ENCODE results near the gene LCK.

LCK gene

DNA sequence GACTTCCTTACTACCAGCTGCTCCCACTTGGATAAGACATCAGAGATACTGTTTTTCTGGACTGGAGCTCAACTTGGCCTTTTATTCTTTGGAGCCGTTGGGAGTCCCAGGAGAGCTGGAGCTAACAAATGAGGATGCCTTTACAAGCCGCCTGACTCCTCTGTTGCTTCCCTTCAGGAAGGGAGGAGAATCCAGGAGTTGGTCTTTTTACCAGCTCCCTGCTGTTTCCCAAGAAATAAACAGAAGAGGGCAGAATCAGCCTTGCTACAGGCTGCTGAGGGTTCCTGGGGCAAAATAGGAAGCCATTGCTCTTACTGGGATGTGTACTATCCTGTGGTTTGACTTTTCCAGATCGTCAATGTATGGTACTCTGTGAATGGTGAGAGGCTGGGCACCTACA is 27.4 kb upstream of the LCK start:
- in situ Hi-C loops (cut with MboI; ENCODE audit: low sequenced_read_pairs) = no loop called here
- Histone ChIP-seq H3K27me3 (ENCODE audit: low read depth) (no peaks in the 10 kb centered on the region), H3K4me3 (peak overlapping the region; percentile 97; the same call in 1 of the 2 replicates), H3K36me3 (replicated peaks) (peaks cover 44% of the 10 kb centered on the region), H3K4me1 (peaks cover 3% of the 10 kb centered on the region), H3K9me3 (no peaks in the 10 kb centered on the region)
- DNase-seq (ENCODE audit: low spot score in 2 of 2) = no peak

DNA sequence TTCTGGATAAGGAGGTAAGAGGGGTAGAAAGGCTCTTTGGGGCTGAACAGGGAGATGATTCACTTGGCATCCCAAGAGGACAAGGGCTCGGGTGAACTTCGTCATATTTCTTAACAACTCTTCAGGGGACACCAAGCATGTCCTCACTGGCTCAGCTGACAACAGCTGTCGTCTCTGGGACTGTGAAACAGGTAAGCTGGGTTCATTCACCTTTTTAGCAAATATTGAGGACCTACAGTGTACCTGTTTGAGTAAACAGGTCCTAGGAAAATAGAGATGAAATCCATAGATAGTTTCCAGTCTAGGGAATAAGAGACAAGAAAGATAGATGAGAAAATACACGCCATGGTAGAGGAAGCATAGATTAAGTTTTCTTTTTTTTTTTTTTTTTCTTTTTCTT is 26.8 kb upstream of the LCK start:
- Histone ChIP-seq H3K9me3 (no peaks in the 10 kb centered on the region), H3K4me3 (no peak overlapping the region), H3K36me3 (replicated peaks) (peaks cover 50% of the 10 kb centered on the region), H3K4me1 (peaks cover 3% of the 10 kb centered on the region), H3K27me3 (ENCODE audit: low read depth) (no peaks in the 10 kb centered on the region)
- in situ Hi-C loops (cut with MboI; ENCODE audit: low sequenced_read_pairs) = no loop called here
- no peak for DNase-seq (ENCODE audit: low spot score in 2 of 2)

DNA sequence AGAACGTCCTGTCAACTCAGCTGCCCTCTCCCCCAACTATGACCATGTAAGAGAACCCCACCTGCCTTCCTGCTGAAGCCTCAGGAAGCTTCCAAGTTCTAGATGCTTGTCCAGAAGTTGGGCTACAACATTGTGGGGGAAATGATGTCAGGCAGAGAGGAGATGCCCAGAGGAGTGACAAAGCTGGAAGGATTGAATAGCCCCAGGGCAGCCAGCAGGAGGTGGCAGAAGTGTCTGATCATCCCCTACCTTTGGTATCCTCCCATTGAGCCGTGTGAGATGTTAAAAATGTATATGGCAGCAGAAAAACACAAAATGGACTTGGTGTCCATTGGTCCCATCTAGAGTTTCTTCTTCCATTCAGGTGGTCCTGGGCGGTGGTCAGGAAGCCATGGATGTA is 22.3 kb upstream of the LCK start:
- H3K27me3 ChIP-seq (ENCODE audit: low read depth) = no peaks in the 10 kb centered on the region
- no peaks in the 10 kb centered on the region for H3K9me3 ChIP-seq
- DNase-seq (ENCODE audit: low spot score in 2 of 2) = no peak
- H3K4me3 ChIP-seq = no peak overlapping the region
- in situ Hi-C loops (cut with MboI; ENCODE audit: low sequenced_read_pairs) = no loop called here
- H3K4me1 ChIP-seq = no peaks in the 10 kb centered on the region
- peaks cover 70% of the 10 kb centered on the region for H3K36me3 ChIP-seq (replicated peaks)

DNA sequence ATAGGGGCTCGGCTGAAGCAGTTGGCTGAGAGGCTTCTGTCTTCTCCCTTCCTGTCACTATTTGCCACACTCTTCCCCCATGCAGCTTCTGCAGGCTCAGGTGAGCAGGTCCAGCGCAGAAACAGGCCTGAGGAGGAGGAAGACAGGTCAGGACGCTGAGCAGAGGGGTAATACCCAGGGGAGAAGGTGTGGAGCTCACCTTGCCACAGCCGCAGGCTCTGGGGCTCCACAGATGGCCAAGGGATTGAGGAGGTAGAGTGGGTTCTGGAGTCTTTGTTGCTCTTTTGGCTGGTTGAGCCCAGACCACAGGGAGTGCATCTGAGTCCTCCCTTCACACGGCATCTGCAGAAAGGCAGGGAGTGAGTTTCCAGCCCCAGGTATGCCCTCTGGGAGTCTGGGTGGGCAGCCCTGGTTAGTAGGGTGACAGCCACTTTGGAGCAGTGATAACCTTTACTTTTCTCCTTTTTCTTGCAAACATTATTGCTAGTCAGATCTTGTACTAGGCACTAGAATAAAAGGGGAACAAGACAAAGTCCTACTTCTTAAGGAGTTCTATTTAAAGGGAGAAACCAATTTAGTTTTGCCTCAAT is 19.1 kb upstream of the LCK start:
- Histone ChIP-seq H3K4me3 (no peak overlapping the region), H3K36me3 (replicated peaks) (peaks cover 46% of the 10 kb centered on the region), H3K9me3 (no peaks in the 10 kb centered on the region), H3K4me1 (no peaks in the 10 kb centered on the region), H3K27me3 (ENCODE audit: low read depth) (no peaks in the 10 kb centered on the region)
- no peak for DNase-seq (ENCODE audit: low spot score in 2 of 2)
- in situ Hi-C loops (cut with MboI; ENCODE audit: low sequenced_read_pairs) = no loop called here

- H3K36me3 ChIP-seq (replicated peaks) = peaks cover 40% of the 10 kb centered on the region
- no peak overlapping the region for H3K4me3 ChIP-seq
- in situ Hi-C loops (cut with MboI; ENCODE audit: low sequenced_read_pairs) = no loop called here
- no peaks in the 10 kb centered on the region for H3K9me3 ChIP-seq
- no peaks in the 10 kb centered on the region for H3K4me1 ChIP-seq
- H3K27me3 ChIP-seq (ENCODE audit: low read depth) = no peaks in the 10 kb centered on the region
- DNase-seq (ENCODE audit: low spot score in 2 of 2) = no peak
Measured at GRCh38 chr1:32232558-32233304, 18.3 kb upstream of the LCK start.

DNA sequence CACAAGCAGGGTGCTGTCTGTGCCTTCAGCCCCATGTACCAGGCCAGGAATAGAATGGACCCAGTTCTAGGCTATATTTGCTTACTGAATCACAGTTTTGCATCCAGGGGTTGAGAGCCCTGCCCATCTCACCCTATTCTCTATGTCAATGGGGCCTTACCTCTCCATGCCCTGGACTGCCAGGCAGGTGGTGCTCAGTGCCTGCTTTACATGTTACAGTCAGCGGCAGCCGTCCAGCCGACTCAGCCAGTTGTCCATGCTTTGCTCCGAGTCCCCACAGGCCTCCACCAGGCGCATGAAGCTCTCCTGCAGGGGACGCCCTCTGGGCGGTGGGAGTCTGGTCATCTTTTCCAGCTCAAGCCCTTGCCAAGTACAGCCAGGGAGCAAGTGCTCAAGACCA is 16.3 kb upstream of the LCK start:
- Histone ChIP-seq H3K27me3 (ENCODE audit: low read depth) (no peaks in the 10 kb centered on the region), H3K9me3 (no peaks in the 10 kb centered on the region), H3K36me3 (replicated peaks) (peaks cover 22% of the 10 kb centered on the region), H3K4me1 (no peaks in the 10 kb centered on the region), H3K4me3 (no peak overlapping the region)
- DNase-seq (ENCODE audit: low spot score in 2 of 2) = no peak
- in situ Hi-C loops (cut with MboI; ENCODE audit: low sequenced_read_pairs) = no loop called here

- in situ Hi-C loops (cut with MboI; ENCODE audit: low sequenced_read_pairs) = no loop called here
- no peaks in the 10 kb centered on the region for H3K27me3 ChIP-seq (ENCODE audit: low read depth)
Measured at GRCh38 chr1:32239337-32239736, 11.7 kb upstream of the LCK start.

DNA sequence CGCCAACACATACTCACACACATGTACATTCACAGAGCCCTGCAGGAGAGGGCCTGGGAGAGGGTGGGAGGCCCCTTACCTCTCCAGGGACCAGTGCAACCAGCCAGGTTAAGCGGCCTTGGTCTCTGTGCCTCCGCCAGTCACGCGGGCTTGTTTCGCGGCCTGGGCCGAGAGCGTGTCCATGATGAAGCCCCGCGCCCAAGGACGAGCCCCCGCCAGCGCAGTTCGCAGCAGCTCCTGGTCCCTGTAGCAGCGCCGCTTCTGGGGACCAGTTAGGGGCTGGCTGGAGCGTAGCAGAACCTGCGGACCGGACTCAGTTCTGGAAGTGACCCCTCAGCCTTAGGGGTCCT is 11.3 kb upstream of the LCK start:
- DNase-seq (ENCODE audit: low spot score in 2 of 2) = no peak
- Histone ChIP-seq H3K4me1 (peaks cover 9% of the 10 kb centered on the region), H3K27me3 (ENCODE audit: low read depth) (no peaks in the 10 kb centered on the region), H3K4me3 (peak overlapping the region; percentile 42), H3K36me3 (replicated peaks) (no peaks in the 10 kb centered on the region), H3K9me3 (no peaks in the 10 kb centered on the region)
- in situ Hi-C loops (cut with MboI; ENCODE audit: low sequenced_read_pairs) = no loop called here

More at GRCh38 chr1:32239337-32239736, 11.7 kb upstream of the LCK start:
- DNase-seq (ENCODE audit: low spot score in 2 of 2) = no peak
- Histone ChIP-seq H3K4me1 (peaks cover 9% of the 10 kb centered on the region), H3K9me3 (no peaks in the 10 kb centered on the region), H3K36me3 (replicated peaks) (no peaks in the 10 kb centered on the region), H3K4me3 (no peak overlapping the region)

- Histone ChIP-seq H3K9me3 (no peaks in the 10 kb centered on the region), H3K27me3 (ENCODE audit: low read depth) (no peaks in the 10 kb centered on the region), H3K4me3 (peak overlapping the region; percentile 42), H3K36me3 (replicated peaks) (no peaks in the 10 kb centered on the region), H3K4me1 (peaks cover 9% of the 10 kb centered on the region)
- peak; percentile 62 to 92 for DNase-seq (ENCODE audit: low spot score in 2 of 2)
- in situ Hi-C loops (cut with MboI; ENCODE audit: low sequenced_read_pairs) = no loop called here
Measured at GRCh38 chr1:32240140-32240951, 10.7 kb upstream of the LCK start.

DNA sequence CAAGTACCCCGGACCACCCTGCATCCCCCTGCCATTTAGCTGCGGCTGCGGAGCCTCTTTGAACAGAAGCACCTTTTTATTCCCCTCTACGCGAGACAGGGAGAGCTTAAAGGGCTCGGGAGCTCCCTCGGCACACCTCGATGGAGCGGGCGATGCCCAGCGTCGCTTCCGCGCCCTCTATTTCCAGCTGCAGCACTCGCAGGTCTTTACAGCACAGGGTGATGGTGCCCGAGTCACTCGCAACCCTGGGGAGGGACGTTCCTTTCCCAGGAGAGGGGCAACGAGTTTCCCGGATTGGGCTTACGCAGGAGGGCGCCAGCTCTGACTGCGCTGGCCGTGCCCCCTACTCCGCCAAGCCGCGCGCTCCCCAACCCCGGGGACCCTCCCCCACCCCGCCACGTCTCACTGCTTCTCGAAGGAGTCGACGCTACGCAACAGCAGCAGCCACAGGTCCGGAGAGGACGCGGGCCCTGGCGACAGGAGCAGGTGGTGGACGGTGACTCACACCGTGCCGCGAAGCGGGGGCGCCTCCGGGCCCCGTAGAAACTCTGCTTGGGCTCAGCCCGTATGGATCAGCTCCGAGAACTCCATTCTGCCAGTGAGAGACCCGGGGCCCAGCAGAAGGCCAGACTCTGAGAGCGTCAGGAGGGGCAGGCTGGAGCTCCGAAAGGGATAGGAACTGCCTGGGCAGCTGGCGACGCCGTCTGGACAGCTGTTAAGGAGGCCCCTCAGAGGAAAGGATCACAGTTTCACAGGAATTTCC is 9.9 kb upstream of the LCK start:
- DNase-seq (ENCODE audit: low spot score in 2 of 2) = no peak
- Histone ChIP-seq H3K27me3 (ENCODE audit: low read depth) (no peaks in the 10 kb centered on the region), H3K4me3 (peak overlapping the region; percentile 42), H3K4me1 (peaks cover 9% of the 10 kb centered on the region), H3K36me3 (replicated peaks) (no peaks in the 10 kb centered on the region), H3K9me3 (no peaks in the 10 kb centered on the region)
- in situ Hi-C loops (cut with MboI; ENCODE audit: low sequenced_read_pairs) = no loop called here

DNA sequence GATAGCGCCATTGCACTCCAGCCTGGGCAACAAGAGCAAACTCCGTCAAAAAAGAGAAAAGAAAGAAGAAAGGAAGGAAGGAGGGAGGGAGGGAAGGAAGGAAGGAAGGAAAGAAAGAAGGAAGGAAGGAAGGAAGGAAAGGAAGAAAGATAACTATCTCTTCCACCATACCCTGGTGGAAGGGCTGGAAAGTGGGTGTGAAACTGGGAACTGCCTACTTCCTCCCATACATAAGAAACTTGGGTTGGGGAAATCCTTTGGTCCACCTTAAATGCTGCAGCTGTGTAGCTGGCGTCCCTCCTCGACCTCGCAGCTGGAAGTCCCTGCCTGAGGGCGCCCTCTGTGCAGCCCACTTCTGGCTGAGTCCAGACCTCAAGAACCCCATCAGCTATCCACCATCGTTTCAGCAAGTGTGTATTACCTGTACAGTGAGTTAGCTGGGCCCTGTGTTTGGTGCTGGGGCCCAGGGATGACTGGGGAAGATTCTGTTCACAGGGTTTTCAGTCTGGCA is 8.7 kb upstream of the LCK start:
- no peak for DNase-seq (ENCODE audit: low spot score in 2 of 2)
- no peaks in the 10 kb centered on the region for H3K9me3 ChIP-seq
- H3K36me3 ChIP-seq (replicated peaks) = no peaks in the 10 kb centered on the region
- in situ Hi-C loops (cut with MboI; ENCODE audit: low sequenced_read_pairs) = no loop called here
- H3K4me1 ChIP-seq = peaks cover 9% of the 10 kb centered on the region
- H3K4me3 ChIP-seq = no peak overlapping the region
- H3K27me3 ChIP-seq (ENCODE audit: low read depth) = no peaks in the 10 kb centered on the region

DNA sequence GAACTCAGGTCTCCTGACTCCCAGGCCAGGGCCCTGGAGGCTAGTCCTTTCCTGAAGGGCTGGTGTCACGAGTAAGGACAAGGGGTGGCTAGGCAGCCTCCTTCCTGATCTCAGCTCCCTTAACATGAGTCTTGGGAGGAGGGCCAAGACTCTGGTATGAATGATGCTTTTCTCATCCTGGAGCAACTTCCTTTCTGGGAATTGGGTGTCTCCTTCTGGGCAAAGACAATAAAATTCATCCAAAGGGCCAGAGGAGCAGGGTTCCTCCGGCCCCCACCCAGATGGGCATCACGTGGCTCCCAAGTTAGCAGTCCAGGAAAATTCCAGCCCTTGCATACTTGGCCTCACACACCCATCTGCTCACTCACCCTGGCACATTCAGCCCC is 4.2 kb upstream of the LCK start, which contains the start of gene FAM167B:
TSS of gene FAM167B (plus strand) at position 335 of the 386 bp plus-strand sequence. CDS start 200 bp downstream, outside the sequence.
- H3K4me3 ChIP-seq = no peak within 1 kb of the TSS
- no peaks in the 10 kb centered on the region for H3K9me3 ChIP-seq
- in situ Hi-C loops (cut with MboI; ENCODE audit: low sequenced_read_pairs) = no loop called here
- H3K36me3 ChIP-seq (replicated peaks) = no peaks in the 10 kb centered on the region
- DNase-seq (ENCODE audit: low spot score in 2 of 2) = no peak
- H3K27me3 ChIP-seq (ENCODE audit: low read depth) = no peaks in the 10 kb centered on the region
- H3K4me1 ChIP-seq = no peaks in the 10 kb centered on the region

GRCh38 chr1:32247452-32247851 is 3.6 kb upstream of the LCK start:
- Histone ChIP-seq H3K9me3 (no peaks in the 10 kb centered on the region), H3K4me3 (no peak overlapping the region), H3K27me3 (ENCODE audit: low read depth) (no peaks in the 10 kb centered on the region), H3K36me3 (replicated peaks) (no peaks in the 10 kb centered on the region), H3K4me1 (no peaks in the 10 kb centered on the region)
- in situ Hi-C loops (cut with MboI; ENCODE audit: low sequenced_read_pairs) = no loop called here
- DNase-seq (ENCODE audit: low spot score in 2 of 2) = no peak

Measured in HAP-1 (cell line).